GM10248 (cell line): ENCODE measurements around the gene IL19.

Experiments
- CTCF ChIA-PET: fragments of 300-600 bp; sonication (Branson Sonifier 250); formaldehyde crosslinking; extraction: SDS; loops from one replicate; lab custom pipeline; 2021; ENCODE audit warnings: antibody characterized with exemption; lab: Yijun Ruan, JAX
- POLR2A ChIA-PET: fragments of 350-650 bp; sonication (Branson Sonifier 250); formaldehyde crosslinking; extraction: SDS; loops from one replicate; lab custom pipeline; 2020; ENCODE audit warnings: antibody characterized with exemption; lab: Yijun Ruan, JAX
- DNase-seq: peaks from one replicate; pipeline ENCODE4 v3.0.0; 2012; ENCODE audit errors: extremely low spot score
- TF ChIP-seq, protein P1 (sequence below): IDR thresholded peaks from 2 replicates; pipeline ENCODE4 v1.5.1; 2012; ENCODE audit warnings: mild to moderate bottlenecking, low read depth; ENCODE audit errors: extremely low read depth, missing control alignments, control extremely low read depth

The IL19 gene

DNA sequence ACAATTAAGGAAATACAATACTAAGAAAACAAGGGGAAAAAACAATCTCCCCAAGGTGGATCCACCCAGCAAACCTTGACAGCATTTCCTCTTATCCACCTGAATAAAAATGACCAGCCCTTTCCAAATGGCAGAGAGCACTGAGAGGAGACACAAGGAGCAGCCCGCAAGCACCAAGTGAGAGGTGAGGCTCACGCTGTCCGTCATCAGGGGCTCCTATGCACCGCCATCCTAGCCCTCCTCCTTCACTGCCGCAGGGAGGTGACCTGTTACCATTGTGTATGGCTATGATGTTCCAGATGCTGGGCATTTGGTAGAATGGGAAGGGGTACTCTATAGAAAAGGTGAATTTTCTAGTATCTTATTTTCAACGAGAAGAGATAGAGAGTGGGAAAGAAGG is 63.6 kb downstream of the IL19 start:
- POLR2A ChIA-PET, result no interaction called here
- TF ChIP-seq, protein P1, sequence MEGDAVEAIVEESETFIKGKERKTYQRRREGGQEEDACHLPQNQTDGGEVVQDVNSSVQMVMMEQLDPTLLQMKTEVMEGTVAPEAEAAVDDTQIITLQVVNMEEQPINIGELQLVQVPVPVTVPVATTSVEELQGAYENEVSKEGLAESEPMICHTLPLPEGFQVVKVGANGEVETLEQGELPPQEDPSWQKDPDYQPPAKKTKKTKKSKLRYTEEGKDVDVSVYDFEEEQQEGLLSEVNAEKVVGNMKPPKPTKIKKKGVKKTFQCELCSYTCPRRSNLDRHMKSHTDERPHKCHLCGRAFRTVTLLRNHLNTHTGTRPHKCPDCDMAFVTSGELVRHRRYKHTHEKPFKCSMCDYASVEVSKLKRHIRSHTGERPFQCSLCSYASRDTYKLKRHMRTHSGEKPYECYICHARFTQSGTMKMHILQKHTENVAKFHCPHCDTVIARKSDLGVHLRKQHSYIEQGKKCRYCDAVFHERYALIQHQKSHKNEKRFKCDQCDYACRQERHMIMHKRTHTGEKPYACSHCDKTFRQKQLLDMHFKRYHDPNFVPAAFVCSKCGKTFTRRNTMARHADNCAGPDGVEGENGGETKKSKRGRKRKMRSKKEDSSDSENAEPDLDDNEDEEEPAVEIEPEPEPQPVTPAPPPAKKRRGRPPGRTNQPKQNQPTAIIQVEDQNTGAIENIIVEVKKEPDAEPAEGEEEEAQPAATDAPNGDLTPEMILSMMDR, result no peak

GRCh38 chr1:206834711-206835110 is 64.1 kb downstream of the IL19 start:
- ChIA-PET POLR2A (no interaction called here), CTCF (interaction anchor here (1.1 to 8.2 kb wide), 11 partner anchors 9 to 108 kb away, joined by 3 to 40 read pairs (median 5); partner anchors contain the start of gene IL20)
- TF ChIP-seq, protein P1, result no peak
- DNase-seq, result no peak

More for the DNA sequence above, 63.6 kb downstream of the IL19 start:
- CTCF ChIA-PET, result interaction anchor here (1.3 to 8.2 kb wide), 6 partner anchors 8 to 108 kb away, joined by 4 to 40 read pairs (median 13); partner anchors contain the start of gene IL20
- DNase-seq, result no peak

- ChIA-PET CTCF (interaction anchor here (1.0 to 8.2 kb wide), 13 partner anchors 9 to 101 kb away, joined by 3 to 40 read pairs (median 4); partner anchors contain the start of gene IL20), POLR2A (no interaction called here)
- TF ChIP-seq, protein P1, result no peak
- DNase-seq, result no peak
Measured at GRCh38 chr1:206835186-206835585, 64.6 kb downstream of the IL19 start.

DNA sequence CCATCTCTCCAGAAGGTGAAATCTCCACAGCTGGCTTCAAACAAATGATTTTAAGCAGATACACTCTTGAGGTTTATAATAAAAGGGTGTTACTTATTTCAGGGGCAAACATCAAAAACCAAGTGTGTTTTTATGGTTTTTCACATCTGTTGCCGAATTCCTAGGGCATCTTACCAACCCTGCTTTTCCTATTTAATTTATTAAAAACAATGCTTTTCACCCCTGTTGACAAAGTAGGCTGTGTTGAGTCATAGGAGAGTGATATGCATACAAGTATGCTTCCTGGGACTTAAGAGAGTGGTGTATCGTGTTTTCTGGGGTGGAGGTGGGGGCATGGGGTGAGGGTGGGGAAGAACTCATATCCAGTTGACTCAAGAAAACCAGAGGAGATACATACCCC is 65.5 kb downstream of the IL19 start:
- TF ChIP-seq, protein P1, result no peak
- ChIA-PET CTCF (interaction anchor here (0.7 to 8.2 kb wide), 12 partner anchors 9 to 102 kb away, joined by 3 to 40 read pairs (median 4); partner anchors contain the start of gene IL20), POLR2A (no interaction called here)
- DNase-seq, result no peak

DNA sequence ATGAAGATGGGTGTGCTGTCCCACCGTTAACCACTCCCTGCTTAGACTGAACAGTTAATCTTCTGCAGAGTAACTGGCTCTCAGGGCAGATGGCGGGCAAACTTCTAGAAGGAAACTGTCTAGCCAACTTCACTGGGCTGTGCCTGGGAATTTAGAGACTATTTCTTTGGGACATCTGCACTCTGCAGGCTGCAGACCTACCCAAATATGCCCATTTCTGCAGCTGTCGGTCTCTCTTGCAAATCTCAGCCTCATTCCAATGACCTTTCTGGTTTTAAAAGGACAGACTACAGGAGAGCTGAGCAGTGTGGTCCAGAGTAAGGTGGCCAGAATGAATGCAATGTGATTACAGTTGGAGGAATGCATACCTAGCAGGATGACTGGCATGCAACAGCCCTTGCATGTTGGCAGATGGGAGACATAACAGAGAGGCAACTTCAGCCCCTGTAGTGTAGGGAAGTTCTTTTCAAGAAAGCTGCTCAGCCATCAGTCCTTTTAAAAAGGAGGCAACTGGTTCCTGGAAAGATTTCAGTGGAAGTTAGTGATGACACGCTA is 68.5 kb downstream of the IL19 start:
- TF ChIP-seq, protein P1, result no peak
- ChIA-PET POLR2A (no interaction called here), CTCF (interaction anchor here (1.0 to 2.4 kb wide), 3 partner anchors 19 to 142 kb away, joined by 3 to 6 read pairs (median 5); no protein-coding TSS in a partner anchor)
- DNase-seq, result no peak

GRCh38 chr1:206839857-206840256 is 69.3 kb downstream of the IL19 start:
- ChIA-PET POLR2A (no interaction called here), CTCF (interaction anchor here (2.4 kb wide), 1 partner anchor 141 kb away, joined by 6 read pairs; no protein-coding TSS in a partner anchor)
- no peak for DNase-seq
- TF ChIP-seq, protein P1, result no peak
